SK-N-SH (cell line): ENCODE results near the gene ACTL10. TPM values are rescaled to one million over a fixed set of nuclear protein-coding genes. Genes with fewer than 3 reads are reported as not detected.

Source experiments
- CTCF ChIA-PET: fragments of 300-600, 350-600 bp; formaldehyde crosslinking; extraction: SDS; loops from one replicate; lab custom pipeline; 2021; lab: Yijun Ruan, JAX
- POLR2A ChIA-PET: fragments of 350-600 bp; sonication (Branson Sonifier 250); formaldehyde crosslinking; extraction: SDS; loops from one replicate; lab custom pipeline; 2020; ENCODE audit warnings: antibody characterized with exemption, inconsistent platforms; lab: Yijun Ruan, JAX
- DNase-seq: peaks from one replicate; pipeline ENCODE4 v3.0.0; 2012
- H2AFZ ChIP-seq: fragments of 200-600 bp; sonication (generic); 2 replicates; pipeline ENCODE4 v1.8.1; 2016; ENCODE audit warnings: antibody characterized with exemption, mild to moderate bottlenecking, low read depth
- H3F3A ChIP-seq: fragments of 200-600 bp; sonication (generic); replicated peaks from 2 replicates; pipeline ENCODE3; 2016; ENCODE audit warnings: antibody characterized with exemption, mild to moderate bottlenecking; ENCODE audit not compliant: insufficient read depth
- H3K27ac ChIP-seq, 2 experiments: fragments of 200-500 bp in 1 of 2; fragments of 200-600 bp in 1 of 2; sonication (Bioruptor generic) in 1 of 2; sonication (generic), shearing (Covaris generic) in 1 of 2; 2 replicates each; pipeline versions ENCODE4 v1.5.1 to v1.6.1; 2014 to 2016; ENCODE audit warnings: low read depth in 2 of 2, inconsistent platforms in 1 of 2, low read length in 1 of 2, mild to moderate bottlenecking in 1 of 2, mixed read lengths in 1 of 2
- H3K27me3 ChIP-seq: fragments of 200-600 bp; sonication (generic), shearing (Covaris generic); 2 replicates; pipeline ENCODE4 v1.6.1; 2016; ENCODE audit warnings: mixed run types; ENCODE audit not compliant: insufficient read depth
- H3K36me3 ChIP-seq, 2 experiments: fragments of 200-500 bp in 1 of 2; fragments of 200-600 bp in 1 of 2; sonication (Bioruptor generic) in 1 of 2; sonication (generic) in 1 of 2; replicated peaks in 1 of 2; 2 replicates each; pipeline versions ENCODE3 to v1.5.1; 2014 to 2016; ENCODE audit warnings: low read length in 1 of 2, mild to moderate bottlenecking in 1 of 2; ENCODE audit not compliant: insufficient read depth in 2 of 2, control insufficient read depth in 1 of 2
- H3K4me1 ChIP-seq, 2 experiments: fragments of 200-500 bp in 1 of 2; fragments of 200-600 bp in 1 of 2; sonication (Bioruptor generic) in 1 of 2; sonication (generic), shearing (Covaris generic) in 1 of 2; 2 replicates each; pipeline versions ENCODE4 v1.5.1 to v1.6.1; 2014 to 2016; ENCODE audit warnings: low read depth in 1 of 2, low read length in 1 of 2, mixed run types in 1 of 2; ENCODE audit not compliant: insufficient read depth in 2 of 2, control insufficient read depth in 1 of 2
- H3K4me2 ChIP-seq: fragments of 200-600 bp; sonication (generic), shearing (Covaris generic); 2 replicates; pipeline ENCODE4 v1.6.1; 2017; ENCODE audit warnings: mixed run types
- H3K4me3 ChIP-seq, 2 experiments: fragments of 200-500 bp in 1 of 2; fragments of 200-600 bp in 1 of 2; sonication (Bioruptor generic) in 1 of 2; sonication (generic), shearing (Covaris generic) in 1 of 2; 2 replicates each; pipeline versions ENCODE4 v1.5.1 to v1.8.1; 2014 to 2016; ENCODE audit warnings: low read depth in 2 of 2, inconsistent platforms in 1 of 2, low read length in 1 of 2, mild to moderate bottlenecking in 1 of 2, mixed read lengths in 1 of 2, moderate library complexity in 1 of 2
- H3K79me2 ChIP-seq: fragments of 200-600 bp; sonication (generic); 2 replicates; pipeline ENCODE4 v1.8.1; 2017; ENCODE audit warnings: mild to moderate bottlenecking; ENCODE audit not compliant: insufficient read depth
- H3K9ac ChIP-seq: fragments of 200-600 bp; sonication (generic); 2 replicates; pipeline ENCODE4 v1.6.1; 2017; ENCODE audit warnings: mixed run types
- H3K9me2 ChIP-seq: fragments of 200-600 bp; sonication (generic); 2 replicates; pipeline ENCODE4 v1.6.1; 2017; ENCODE audit warnings: mixed run types
- H3K9me3 ChIP-seq: fragments of 200-600 bp; sonication (generic); 2 replicates; pipeline ENCODE4 v1.6.1; 2017; ENCODE audit warnings: mixed run types, mild to moderate bottlenecking, moderate library complexity
- H4K20me1 ChIP-seq: fragments of 200-600 bp; sonication (generic); 2 replicates; pipeline ENCODE4 v1.6.1; 2017; ENCODE audit warnings: mild to moderate bottlenecking, mixed run types; ENCODE audit not compliant: insufficient read depth
- EP300 ChIP-seq, 2 experiments: IDR thresholded peaks; 2 replicates each; pipeline versions ENCODE4 v1.4.0 to v1.6.1; 2012; ENCODE audit warnings: borderline replicate concordance in 1 of 2, low read depth in 1 of 2, low read length in 1 of 2
- FOSL2 ChIP-seq: IDR thresholded peaks from 2 replicates; pipeline ENCODE4 v1.4.0; 2012; ENCODE audit warnings: low read depth, mild to moderate bottlenecking, moderate library complexity, borderline replicate concordance
- FOXJ3 ChIP-seq: sonication (generic); formaldehyde crosslinking; IDR thresholded peaks from 2 replicates; pipeline ENCODE4 v1.5.1; 2020; ENCODE audit warnings: mild to moderate bottlenecking, missing genetic modification reagents
- MXI1 ChIP-seq: IDR thresholded peaks from 2 replicates; pipeline ENCODE4 v1.6.1; 2012; ENCODE audit warnings: mild to moderate bottlenecking, low read depth, low read length, improper control_type of control experiment
- NFIC ChIP-seq: IDR thresholded peaks from 2 replicates; pipeline ENCODE4 v1.4.0; 2012; ENCODE audit warnings: borderline replicate concordance
- NRF1 ChIP-seq: IDR thresholded peaks from 2 replicates; pipeline ENCODE4 v1.6.1; 2012; ENCODE audit warnings: low read depth, mild to moderate bottlenecking, low read length
- RCOR1 ChIP-seq: fragments of 150-350 bp; IDR thresholded peaks from 2 replicates; pipeline ENCODE4 v1.6.1; 2017; ENCODE audit warnings: antibody characterized with exemption, low read length
- SMC3 ChIP-seq: IDR thresholded peaks from 2 replicates; pipeline ENCODE4 v1.6.1; 2012; ENCODE audit warnings: low read depth, low read length, improper control_type of control experiment
- TCF12 ChIP-seq: IDR thresholded peaks from 2 replicates; pipeline ENCODE4 v1.4.0; 2012
- WGBS: methylation state at CpG from one replicate; pipeline ENCODE4 v1.1.6; 2017; ENCODE audit warnings: low lambda C conversion rate; 5-methylcytosine and 5-hydroxymethylcytosine counted together
- polyA plus RNA-seq, 3 experiments: library from polyadenylated mRNA; depleted of rRNA; stranded (reverse); fragments of >200 nt; gene quantifications; 2 replicates each; pipeline ENCODE4 v1.2.3, GENCODE V29; 2012
- TF ChIP-seq, protein P1 (sequence below): IDR thresholded peaks from 2 replicates; pipeline ENCODE4 v1.4.0; 2012; ENCODE audit warnings: low read depth, borderline replicate concordance
- TF ChIP-seq, protein P2 (sequence below): fragments of 150-350 bp; IDR thresholded peaks from 2 replicates; pipeline ENCODE4 v1.6.1; 2016; ENCODE audit warnings: mild to moderate bottlenecking, low read depth, low read length
- TF ChIP-seq, protein P3 (sequence below): IDR thresholded peaks from 2 replicates; pipeline ENCODE4; 2012
- TF ChIP-seq, protein P4 (sequence below): fragments of 150-350 bp; IDR thresholded peaks from 2 replicates; pipeline ENCODE4 v1.6.1; 2017; ENCODE audit warnings: antibody characterized with exemption, low read length, low read depth, borderline replicate concordance
- TF ChIP-seq, protein P5 (sequence below): IDR thresholded peaks from 2 replicates; pipeline ENCODE4 v1.6.1; 2012; ENCODE audit warnings: mild to moderate bottlenecking, low read depth, low read length, moderate library complexity

ACTL10 gene
- polyA plus RNA-seq, 1 of the 3 experiments (the other 2 are of a cell fraction): 0.25 TPM

DNA sequence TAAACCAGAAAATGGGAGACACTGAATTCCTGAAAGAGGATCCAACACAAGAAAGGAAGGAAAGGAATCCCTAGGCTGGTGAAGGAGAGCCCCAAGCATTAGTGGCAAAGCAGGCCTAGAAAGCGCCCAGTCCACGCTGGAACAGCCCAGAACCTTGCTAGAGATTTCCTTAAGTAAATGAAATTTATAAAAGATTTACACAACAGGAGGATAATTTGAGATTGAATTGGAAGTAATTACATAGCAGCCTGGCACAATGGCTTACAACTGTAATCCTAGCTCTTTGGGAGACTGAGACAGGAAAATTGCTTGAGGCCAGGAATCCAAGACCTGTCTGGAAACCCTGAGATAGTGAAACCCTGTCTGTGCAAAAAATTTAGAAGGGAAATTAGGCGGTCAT is 31.4 kb upstream of the ACTL10 start:
- no peak for TF ChIP-seq NRF1
- TF ChIP-seq, protein P1, sequence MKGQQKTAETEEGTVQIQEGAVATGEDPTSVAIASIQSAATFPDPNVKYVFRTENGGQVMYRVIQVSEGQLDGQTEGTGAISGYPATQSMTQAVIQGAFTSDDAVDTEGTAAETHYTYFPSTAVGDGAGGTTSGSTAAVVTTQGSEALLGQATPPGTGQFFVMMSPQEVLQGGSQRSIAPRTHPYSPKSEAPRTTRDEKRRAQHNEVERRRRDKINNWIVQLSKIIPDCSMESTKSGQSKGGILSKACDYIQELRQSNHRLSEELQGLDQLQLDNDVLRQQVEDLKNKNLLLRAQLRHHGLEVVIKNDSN: no peak
- TF ChIP-seq FOSL2: no peak
- no peaks in the 10 kb centered on the region for H3K9me3 ChIP-seq
- no peaks in the 10 kb centered on the region for H3K9me2 ChIP-seq
- ChIA-PET POLR2A (no interaction called here), CTCF (interaction anchor here (0.7 to 1.2 kb wide), 3 partner anchors 18 to 41 kb away, joined by 3 to 4 read pairs (median 3); partner anchors contain the start of gene ACTL10)
- H4K20me1 ChIP-seq: no peaks in the 10 kb centered on the region
- no peak overlapping the region for H3K4me3 ChIP-seq
- no peak overlapping the region for H3K9ac ChIP-seq
- 96% methylated on average over 3 of the region's 3 CpGs for WGBS
- no peak overlapping the region for H2AFZ ChIP-seq
- peaks cover 5% of the 10 kb centered on the region for H3F3A ChIP-seq
- H3K27ac ChIP-seq: no peak overlapping the region; a peak in 1 of 4 replicates
- H3K36me3 ChIP-seq: peaks cover 25 to 27% of the 10 kb centered on the region in 2 experiments
- no peak for DNase-seq
- no peak overlapping the region for H3K4me2 ChIP-seq
- no peaks in the 10 kb centered on the region for H3K27me3 ChIP-seq
- no peaks in the 10 kb centered on the region; a peak in 1 of 4 replicates for H3K4me1 ChIP-seq
- H3K79me2 ChIP-seq: no peaks in the 10 kb centered on the region

DNA sequence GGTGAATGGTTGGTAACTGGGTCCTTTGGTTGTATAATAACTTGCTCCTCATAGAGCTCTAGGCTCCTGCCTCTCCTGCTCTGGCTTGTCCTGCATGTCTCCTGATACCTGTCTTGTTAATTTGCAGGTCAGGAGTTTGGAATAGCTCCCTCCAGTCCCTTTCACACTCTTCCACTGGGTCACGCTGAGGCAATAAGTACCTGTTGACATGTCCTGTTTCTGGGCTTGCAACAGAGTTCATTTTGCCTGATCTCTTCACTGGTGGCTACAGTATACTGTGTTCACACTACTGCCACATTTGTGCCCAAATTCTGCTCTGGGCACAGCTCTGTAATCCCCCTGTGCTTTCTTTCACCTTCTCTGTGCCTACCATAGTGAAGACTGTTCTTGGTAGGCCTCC is 30.0 kb upstream of the ACTL10 start:
- H3F3A ChIP-seq: peaks cover 5% of the 10 kb centered on the region

More for the DNA sequence above, 30.0 kb upstream of the ACTL10 start:
- H3K9ac ChIP-seq: no peak overlapping the region
- no peaks in the 10 kb centered on the region for H3K9me3 ChIP-seq
- ChIA-PET CTCF (no interaction called here), POLR2A (interaction anchor here (0.6 kb wide), 1 partner anchor 147 kb away, joined by 4 read pairs; the partner anchor contains the start of gene CBFA2T2)
- H3K9me2 ChIP-seq: no peaks in the 10 kb centered on the region
- WGBS: 100% methylated on average over 1 of the region's 1 CpG
- peaks cover 23 to 35% of the 10 kb centered on the region in 2 experiments for H3K36me3 ChIP-seq
- no peaks in the 10 kb centered on the region; a peak in 1 of 4 replicates for H3K4me1 ChIP-seq
- H3K79me2 ChIP-seq: no peaks in the 10 kb centered on the region
- H4K20me1 ChIP-seq: no peaks in the 10 kb centered on the region
- TF ChIP-seq EP300 (IDR thresholded peaks at IDR 0.05; ENCODE audit: borderline replicate concordance in 1 of 2, low read depth in 1 of 2, low read length in 1 of 2) (no peak), MXI1 (no peak), NFIC (no peak), SMC3 (no peak), RCOR1 (no peak), TCF12 (no peak), FOSL2 (no peak), FOXJ3 (CRISPR knock-in tag) (no peak)
- TF ChIP-seq, protein P2, sequence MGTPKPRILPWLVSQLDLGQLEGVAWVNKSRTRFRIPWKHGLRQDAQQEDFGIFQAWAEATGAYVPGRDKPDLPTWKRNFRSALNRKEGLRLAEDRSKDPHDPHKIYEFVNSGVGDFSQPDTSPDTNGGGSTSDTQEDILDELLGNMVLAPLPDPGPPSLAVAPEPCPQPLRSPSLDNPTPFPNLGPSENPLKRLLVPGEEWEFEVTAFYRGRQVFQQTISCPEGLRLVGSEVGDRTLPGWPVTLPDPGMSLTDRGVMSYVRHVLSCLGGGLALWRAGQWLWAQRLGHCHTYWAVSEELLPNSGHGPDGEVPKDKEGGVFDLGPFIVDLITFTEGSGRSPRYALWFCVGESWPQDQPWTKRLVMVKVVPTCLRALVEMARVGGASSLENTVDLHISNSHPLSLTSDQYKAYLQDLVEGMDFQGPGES: no peak
- TF ChIP-seq, protein P3, sequence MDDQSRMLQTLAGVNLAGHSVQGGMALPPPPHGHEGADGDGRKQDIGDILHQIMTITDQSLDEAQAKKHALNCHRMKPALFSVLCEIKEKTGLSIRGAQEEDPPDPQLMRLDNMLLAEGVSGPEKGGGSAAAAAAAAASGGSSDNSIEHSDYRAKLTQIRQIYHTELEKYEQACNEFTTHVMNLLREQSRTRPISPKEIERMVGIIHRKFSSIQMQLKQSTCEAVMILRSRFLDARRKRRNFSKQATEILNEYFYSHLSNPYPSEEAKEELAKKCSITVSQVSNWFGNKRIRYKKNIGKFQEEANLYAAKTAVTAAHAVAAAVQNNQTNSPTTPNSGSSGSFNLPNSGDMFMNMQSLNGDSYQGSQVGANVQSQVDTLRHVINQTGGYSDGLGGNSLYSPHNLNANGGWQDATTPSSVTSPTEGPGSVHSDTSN: no peak
- TF ChIP-seq, protein P1: no peak
- TF ChIP-seq, protein P4, sequence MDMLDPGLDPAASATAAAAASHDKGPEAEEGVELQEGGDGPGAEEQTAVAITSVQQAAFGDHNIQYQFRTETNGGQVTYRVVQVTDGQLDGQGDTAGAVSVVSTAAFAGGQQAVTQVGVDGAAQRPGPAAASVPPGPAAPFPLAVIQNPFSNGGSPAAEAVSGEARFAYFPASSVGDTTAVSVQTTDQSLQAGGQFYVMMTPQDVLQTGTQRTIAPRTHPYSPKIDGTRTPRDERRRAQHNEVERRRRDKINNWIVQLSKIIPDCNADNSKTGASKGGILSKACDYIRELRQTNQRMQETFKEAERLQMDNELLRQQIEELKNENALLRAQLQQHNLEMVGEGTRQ: no peak
- TF ChIP-seq, protein P5, sequence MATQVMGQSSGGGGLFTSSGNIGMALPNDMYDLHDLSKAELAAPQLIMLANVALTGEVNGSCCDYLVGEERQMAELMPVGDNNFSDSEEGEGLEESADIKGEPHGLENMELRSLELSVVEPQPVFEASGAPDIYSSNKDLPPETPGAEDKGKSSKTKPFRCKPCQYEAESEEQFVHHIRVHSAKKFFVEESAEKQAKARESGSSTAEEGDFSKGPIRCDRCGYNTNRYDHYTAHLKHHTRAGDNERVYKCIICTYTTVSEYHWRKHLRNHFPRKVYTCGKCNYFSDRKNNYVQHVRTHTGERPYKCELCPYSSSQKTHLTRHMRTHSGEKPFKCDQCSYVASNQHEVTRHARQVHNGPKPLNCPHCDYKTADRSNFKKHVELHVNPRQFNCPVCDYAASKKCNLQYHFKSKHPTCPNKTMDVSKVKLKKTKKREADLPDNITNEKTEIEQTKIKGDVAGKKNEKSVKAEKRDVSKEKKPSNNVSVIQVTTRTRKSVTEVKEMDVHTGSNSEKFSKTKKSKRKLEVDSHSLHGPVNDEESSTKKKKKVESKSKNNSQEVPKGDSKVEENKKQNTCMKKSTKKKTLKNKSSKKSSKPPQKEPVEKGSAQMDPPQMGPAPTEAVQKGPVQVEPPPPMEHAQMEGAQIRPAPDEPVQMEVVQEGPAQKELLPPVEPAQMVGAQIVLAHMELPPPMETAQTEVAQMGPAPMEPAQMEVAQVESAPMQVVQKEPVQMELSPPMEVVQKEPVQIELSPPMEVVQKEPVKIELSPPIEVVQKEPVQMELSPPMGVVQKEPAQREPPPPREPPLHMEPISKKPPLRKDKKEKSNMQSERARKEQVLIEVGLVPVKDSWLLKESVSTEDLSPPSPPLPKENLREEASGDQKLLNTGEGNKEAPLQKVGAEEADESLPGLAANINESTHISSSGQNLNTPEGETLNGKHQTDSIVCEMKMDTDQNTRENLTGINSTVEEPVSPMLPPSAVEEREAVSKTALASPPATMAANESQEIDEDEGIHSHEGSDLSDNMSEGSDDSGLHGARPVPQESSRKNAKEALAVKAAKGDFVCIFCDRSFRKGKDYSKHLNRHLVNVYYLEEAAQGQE: no peak
- H3K27me3 ChIP-seq: no peaks in the 10 kb centered on the region
- H3K4me3 ChIP-seq: no peak overlapping the region
- H2AFZ ChIP-seq: no peak overlapping the region
- H3K4me2 ChIP-seq: no peak overlapping the region
- H3K27ac ChIP-seq: no peak overlapping the region
- DNase-seq: no peak
